Measurements from ENCODE around the gene NOL4L.
A peak's percentile ranks its signal among the peaks of the same experiment; 100 is the strongest.
"Not testable (repeated sequence)": the region's sequence is repeated elsewhere in the genome, so short reads cannot be mapped to it uniquely, and the experiment has no call there.

Gene NOL4L

DNA sequence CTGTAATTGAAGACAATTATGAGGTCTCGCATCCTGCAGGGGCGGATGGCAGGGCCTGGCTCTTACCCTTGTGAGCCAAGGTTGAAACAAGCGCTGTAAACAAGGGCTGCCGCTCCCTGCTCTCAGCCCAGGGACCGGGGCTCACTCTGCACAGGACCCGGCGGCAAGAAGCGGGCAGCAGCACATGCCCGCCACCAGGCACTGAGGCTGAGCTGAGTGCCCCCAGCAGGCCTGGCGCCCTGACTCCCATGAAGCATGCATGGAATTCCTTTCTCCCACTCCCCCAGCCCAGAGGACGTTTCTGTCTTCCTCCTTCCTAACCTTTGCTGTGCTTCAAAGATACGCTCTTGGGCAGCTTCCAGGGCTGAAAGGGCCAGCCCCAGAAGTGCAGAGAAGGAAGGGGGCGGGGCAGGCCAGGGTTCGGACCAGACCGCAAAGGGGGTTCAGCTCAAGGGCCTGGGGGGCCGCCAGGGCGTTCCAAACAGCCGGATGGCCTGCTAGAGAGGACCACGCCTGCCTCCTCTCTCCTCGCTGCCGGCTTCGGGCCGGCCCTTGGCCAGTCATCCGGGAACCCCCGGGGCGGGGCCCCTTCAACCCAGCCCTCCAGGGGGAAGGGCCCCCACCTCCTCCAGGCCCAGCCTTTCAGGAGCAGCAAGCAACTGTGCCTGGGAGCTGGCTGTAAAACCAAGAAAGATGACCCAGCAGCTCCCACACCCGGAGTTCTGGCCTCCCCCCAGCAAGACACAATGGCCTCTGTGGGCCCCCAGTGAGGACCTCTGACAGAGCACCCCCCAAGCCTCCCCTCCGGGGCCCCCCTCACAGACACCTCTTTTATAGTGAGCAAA is 109.9 kb downstream of the NOL4L start:
- peaks cover 39% of the 10 kb centered on the region for H3K4me1 Mint-ChIP-seq
- no peaks in the 10 kb centered on the region for H3K36me3 Mint-ChIP-seq
- no peak overlapping the region for H3K4me3 Mint-ChIP-seq
- ATAC-seq = peak; percentile 62
- H3K9me3 Mint-ChIP-seq = no peaks in the 10 kb centered on the region
- no peaks in the 10 kb centered on the region for H3K27me3 Mint-ChIP-seq
- peak overlapping the region; percentile 69 for H3K27ac Mint-ChIP-seq

- Mint-ChIP-seq H3K36me3 (no peaks in the 10 kb centered on the region), H3K9me3 (no peaks in the 10 kb centered on the region), H3K27ac (no peak overlapping the region), H3K4me1 (peaks cover 39% of the 10 kb centered on the region), H3K27me3 (no peaks in the 10 kb centered on the region), H3K4me3 (no peak overlapping the region)
- no peak for ATAC-seq
Observed at GRCh38 chr20:32474717-32474966, 110.5 kb downstream of the NOL4L start.

DNA sequence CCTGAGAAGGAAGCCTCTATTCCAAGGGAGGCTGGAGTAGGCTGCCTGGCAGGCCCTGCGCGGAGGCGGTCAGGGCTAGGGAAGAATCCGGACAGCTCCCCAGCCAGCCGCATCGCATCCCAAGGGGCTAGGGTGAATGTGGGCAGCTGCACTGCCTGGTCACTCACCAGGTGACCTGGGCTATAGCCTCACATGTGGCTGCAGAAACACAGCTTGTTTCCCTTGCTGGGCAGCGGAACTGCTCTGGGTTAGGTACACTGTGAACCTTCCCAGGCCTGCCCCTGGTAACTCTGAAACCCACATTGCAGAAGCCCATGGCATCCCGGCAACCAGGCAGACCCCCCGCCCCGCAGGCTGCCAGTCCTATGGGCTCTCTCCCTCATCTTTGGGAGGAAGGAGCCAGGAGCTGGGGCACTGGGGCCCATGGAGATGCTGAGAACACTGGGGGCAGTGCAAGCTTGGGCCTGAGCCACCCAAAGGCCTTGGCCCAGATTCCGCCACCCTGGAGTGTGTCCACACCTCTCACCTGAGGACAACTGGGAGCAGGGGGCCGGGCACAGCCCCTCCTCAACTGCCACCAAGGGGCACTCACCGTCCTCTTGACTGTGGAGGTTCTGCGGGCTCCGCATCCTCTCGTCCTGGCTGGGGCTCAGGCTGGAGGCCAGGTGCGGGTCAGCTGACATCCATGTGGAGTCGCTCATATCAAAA is 111.0 kb downstream of the NOL4L start:
- no peak overlapping the region for H3K4me3 Mint-ChIP-seq
- no peaks in the 10 kb centered on the region for H3K36me3 Mint-ChIP-seq
- no peak for ATAC-seq
- peaks cover 35% of the 10 kb centered on the region for H3K4me1 Mint-ChIP-seq
- no peaks in the 10 kb centered on the region for H3K9me3 Mint-ChIP-seq
- H3K27ac Mint-ChIP-seq = peak overlapping the region; percentile 15
- H3K27me3 Mint-ChIP-seq = no peaks in the 10 kb centered on the region

GRCh38 chr20:32473231-32474008 is 111.7 kb downstream of the NOL4L start:
- H3K27ac Mint-ChIP-seq = peak overlapping the region; percentile 15
- H3K9me3 Mint-ChIP-seq = no peaks in the 10 kb centered on the region
- peaks cover 35% of the 10 kb centered on the region for H3K4me1 Mint-ChIP-seq
- ATAC-seq = no peak
- no peaks in the 10 kb centered on the region for H3K27me3 Mint-ChIP-seq
- no peak overlapping the region for H3K4me3 Mint-ChIP-seq
- no peaks in the 10 kb centered on the region for H3K36me3 Mint-ChIP-seq

DNA sequence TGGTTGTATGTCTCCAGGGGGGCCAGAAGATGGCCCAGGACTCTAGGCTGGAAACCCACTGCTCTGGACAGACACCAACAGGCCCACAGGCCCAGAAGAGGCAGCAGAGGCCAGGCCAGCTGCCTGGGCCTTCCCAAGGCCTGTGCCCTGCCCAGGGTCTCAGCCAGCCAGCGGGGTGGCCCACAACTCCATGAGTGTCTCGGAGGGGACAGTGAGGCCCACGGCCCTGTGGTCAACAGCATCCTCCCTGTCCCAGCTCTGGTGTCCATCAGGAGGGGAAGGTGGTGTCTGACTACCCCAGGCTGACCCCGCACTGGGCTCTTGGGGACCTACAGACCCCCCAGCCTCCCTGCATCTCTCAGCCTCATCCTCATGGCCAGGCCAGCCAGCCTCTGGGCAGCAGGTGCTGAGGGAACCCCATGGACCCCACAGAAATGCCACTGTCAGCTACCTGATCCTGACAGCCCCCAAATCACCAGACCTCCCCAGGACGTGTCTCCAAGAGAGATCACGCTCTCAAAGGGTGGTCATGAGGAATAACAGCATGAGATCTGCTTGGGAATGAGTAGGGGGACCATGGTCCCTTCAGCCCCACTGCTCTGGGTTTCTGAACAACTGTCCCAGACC is 112.4 kb downstream of the NOL4L start:
- H3K4me1 Mint-ChIP-seq = peaks cover 39% of the 10 kb centered on the region
- H3K4me3 Mint-ChIP-seq = no peak overlapping the region
- H3K27ac Mint-ChIP-seq = no peak overlapping the region

DNA sequence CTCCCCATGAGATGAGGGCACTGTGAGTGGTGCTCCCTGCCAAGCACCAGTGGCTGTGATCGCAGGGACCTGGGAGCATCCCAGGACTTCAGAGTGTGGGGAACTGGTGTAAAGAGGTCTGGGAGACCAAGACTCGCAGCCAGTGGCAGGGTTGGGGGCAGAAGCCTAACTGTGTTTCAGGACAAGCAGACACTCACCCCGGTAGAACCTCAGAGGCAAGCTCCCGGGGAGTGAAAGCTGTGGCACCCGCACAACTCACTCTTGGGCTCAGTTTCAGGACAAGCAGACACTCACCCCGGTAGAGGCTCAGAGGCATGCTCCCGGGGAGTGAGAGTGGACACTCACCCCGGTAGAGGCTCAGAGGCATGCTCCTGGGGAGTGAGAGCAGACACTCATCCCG is 114.2 kb downstream of the NOL4L start:
- Mint-ChIP-seq H3K27me3 (no peaks in the 10 kb centered on the region), H3K27ac (no peak overlapping the region), H3K4me3 (no peak overlapping the region), H3K4me1 (peaks cover 38% of the 10 kb centered on the region), H3K36me3 (no peaks in the 10 kb centered on the region), H3K9me3 (no peaks in the 10 kb centered on the region)
- no peak for ATAC-seq

More for the DNA sequence above, 112.4 kb downstream of the NOL4L start:
- H3K27me3 Mint-ChIP-seq = no peaks in the 10 kb centered on the region
- H3K9me3 Mint-ChIP-seq = no peaks in the 10 kb centered on the region
- no peaks in the 10 kb centered on the region for H3K36me3 Mint-ChIP-seq
- no peak for ATAC-seq

DNA sequence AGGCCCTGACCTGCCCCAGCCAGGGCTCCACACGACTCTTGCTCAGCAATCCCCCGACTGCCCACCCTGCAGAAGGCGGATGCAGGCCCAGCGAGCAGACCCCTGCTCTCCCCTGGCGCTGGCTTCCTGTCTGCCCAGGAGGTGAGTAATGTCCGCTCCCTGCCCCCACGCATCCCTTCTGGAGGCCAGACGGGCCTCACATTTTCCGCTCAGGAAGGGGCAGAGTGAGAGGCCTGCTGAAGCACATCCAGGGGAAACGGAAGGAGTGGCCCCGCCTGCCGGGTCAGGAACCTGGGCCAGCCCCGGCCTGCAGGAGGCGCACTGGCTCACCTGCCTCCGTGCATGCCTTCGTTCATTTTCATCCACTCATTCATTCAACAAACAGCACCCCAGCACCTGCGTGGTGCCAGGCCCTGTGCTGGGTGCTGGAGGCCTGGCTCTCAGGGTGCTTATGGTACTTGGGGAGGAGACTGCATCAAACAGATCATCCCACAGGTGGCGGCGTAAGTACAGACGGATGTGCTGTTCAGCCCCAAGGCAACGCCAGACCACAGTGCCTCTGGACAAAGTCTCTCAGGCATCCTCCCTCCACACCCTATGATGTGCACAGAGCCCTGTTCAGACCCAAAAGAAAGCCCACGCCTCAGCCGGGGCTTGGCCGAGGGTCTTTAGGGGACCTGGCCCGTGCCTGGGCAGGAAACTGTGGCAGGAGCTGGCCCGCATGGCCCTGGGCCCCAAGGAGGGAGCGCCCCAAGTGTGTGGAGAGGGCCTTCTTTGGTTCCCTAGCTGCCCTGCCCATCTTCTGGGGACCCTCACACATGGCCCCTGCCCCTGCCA is 114.9 kb downstream of the NOL4L start:
- no peak overlapping the region for H3K4me3 Mint-ChIP-seq
- H3K9me3 Mint-ChIP-seq = no peaks in the 10 kb centered on the region
- no peaks in the 10 kb centered on the region for H3K36me3 Mint-ChIP-seq
- peak; percentile 35 for ATAC-seq
- peaks cover 31% of the 10 kb centered on the region for H3K4me1 Mint-ChIP-seq
- H3K27ac Mint-ChIP-seq = peak overlapping the region; percentile 53
- H3K27me3 Mint-ChIP-seq = no peaks in the 10 kb centered on the region

DNA sequence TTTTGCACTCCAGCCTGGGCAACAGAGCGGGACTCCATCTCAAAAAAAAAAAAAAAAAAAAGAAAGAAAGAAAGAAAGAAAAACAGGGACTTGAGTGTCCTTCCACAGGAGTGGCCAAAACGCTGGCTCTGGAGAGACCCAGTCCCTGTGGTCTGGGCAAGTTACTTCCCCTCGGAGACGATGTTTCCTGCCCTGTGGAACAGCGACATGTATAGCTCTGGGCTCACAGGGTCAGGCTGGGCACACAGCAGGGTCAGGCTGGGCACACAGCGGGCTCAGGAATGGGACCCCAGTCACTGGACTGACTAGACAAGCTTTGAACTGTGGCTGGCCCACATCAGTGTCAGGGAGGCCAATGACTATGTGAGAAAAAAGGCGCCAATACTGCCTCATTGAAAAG is 116.3 kb downstream of the NOL4L start:
- H3K4me3 Mint-ChIP-seq = no peak overlapping the region
- no peaks in the 10 kb centered on the region for H3K9me3 Mint-ChIP-seq
- no peaks in the 10 kb centered on the region for H3K36me3 Mint-ChIP-seq
- H3K27me3 Mint-ChIP-seq = no peaks in the 10 kb centered on the region
- peak overlapping the region; percentile 31 for H3K27ac Mint-ChIP-seq
- ATAC-seq = no peak
- H3K4me1 Mint-ChIP-seq = peaks cover 27% of the 10 kb centered on the region

DNA sequence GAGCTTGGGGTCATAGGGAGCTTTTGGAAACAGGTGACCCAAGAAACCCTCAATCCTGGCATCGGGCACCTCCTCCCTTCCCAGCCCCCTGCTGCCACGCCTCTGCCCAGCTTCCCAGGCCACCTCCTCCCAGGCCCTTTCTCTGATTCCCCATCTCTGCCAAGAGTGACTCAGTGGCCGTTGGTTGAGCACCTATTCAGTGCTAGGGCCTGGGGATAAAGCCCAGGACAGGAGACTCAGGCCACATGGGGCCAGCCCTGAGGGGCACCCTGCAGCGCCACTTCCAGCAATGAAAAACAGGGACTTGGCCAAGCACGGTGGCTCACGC is 116.9 kb downstream of the NOL4L start:
- H3K4me1 Mint-ChIP-seq = peaks cover 27% of the 10 kb centered on the region
- H3K36me3 Mint-ChIP-seq = no peaks in the 10 kb centered on the region
- no peak for ATAC-seq
- H3K27me3 Mint-ChIP-seq = no peaks in the 10 kb centered on the region
- no peak overlapping the region for H3K4me3 Mint-ChIP-seq
- no peaks in the 10 kb centered on the region for H3K9me3 Mint-ChIP-seq
- peak overlapping the region; percentile 31 for H3K27ac Mint-ChIP-seq

DNA sequence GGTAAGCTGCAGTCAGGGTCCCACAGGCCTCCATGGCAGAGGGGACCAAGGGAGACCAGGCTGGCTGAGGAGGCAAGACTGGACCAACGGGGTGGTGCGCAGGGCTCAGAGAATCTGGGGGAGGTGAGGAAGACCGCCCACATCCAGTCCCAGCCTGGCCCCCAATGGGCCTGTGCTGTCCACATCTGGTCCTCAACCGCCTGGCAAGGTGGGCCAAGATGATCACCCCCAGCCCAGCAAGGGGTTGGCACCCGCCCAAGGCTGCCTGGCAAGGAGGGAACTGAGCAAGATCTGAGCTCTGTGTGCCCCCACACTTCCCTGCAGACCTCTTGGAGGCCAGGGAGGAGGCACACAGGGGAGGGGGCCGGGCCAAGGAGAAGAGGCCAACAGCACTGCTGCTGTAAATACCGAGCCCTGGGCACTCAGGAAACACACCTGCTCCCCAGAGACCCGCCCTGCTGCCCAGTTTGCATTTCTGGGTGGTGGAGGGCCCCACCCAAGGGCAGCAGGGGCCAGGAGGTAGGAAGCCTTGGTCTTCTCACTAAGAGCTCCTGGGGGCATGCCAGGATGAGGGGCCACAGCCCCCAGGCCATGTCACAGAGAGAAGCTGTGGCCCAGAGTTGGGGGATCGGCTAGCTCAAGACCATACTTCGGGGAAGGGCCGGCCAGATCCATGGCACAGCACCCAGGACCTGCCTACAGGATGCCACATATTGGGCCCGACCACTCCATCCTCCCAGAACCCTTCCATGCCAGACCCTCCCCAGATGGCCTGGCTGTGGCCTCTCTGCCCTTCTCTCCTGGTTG is 117.4 kb downstream of the NOL4L start:
- H3K27me3 Mint-ChIP-seq = no peaks in the 10 kb centered on the region

GRCh38 chr20:32466739-32467505 is 118.2 kb downstream of the NOL4L start:
- ATAC-seq = no peak
- Mint-ChIP-seq H3K4me3 (no peak overlapping the region), H3K27ac (peak overlapping the region; percentile 31), H3K9me3 (no peaks in the 10 kb centered on the region), H3K27me3 (no peaks in the 10 kb centered on the region), H3K36me3 (no peaks in the 10 kb centered on the region), H3K4me1 (peaks cover 27% of the 10 kb centered on the region)

More for the DNA sequence above, 117.4 kb downstream of the NOL4L start:
- no peak overlapping the region for H3K4me3 Mint-ChIP-seq
- H3K4me1 Mint-ChIP-seq = peaks cover 27% of the 10 kb centered on the region
- H3K27ac Mint-ChIP-seq = peak overlapping the region; percentile 31
- peak; percentile 25 for ATAC-seq
- H3K36me3 Mint-ChIP-seq = no peaks in the 10 kb centered on the region
- no peaks in the 10 kb centered on the region for H3K9me3 Mint-ChIP-seq

DNA sequence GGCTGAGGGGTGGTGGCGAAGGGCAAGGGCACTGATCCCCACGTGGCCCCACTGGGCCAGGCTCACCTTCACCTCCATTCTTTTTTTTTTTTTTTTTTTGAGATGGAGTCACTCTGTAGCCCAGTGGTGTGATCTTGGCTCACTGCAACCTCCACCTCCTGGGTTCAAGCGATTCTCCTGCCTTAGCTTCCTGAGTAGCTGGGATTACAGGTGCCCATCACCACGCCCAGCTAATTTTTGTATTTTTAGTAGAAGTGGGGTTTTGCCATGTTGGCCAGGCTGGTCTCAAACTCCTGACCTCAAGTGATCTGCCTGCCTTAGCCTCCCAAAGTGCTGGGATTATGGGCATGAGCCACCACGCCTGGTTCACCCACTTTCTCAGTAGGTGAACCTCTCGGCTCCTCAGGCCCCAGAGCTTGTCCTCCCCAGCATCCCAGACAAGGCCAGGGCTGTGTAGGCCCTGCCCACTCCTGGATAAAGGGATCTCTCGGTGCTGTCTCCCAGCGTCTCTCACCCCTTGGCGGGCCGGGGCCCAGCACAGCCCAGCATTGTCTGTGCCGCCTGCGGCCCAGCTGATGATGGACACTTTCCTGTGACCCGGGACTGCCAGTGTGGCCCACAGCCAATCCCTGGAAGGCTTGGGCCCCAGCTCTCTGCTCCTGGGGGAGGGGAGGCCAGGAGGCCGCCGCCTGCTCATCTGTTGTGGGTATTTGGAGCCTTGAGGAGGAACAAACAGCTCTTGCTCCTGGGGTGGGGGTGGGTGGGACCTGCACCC is 119.0 kb downstream of the NOL4L start:
- not testable (repeated sequence) for H3K9me3 Mint-ChIP-seq, H3K36me3 Mint-ChIP-seq, H3K4me3 Mint-ChIP-seq, H3K27ac Mint-ChIP-seq, ATAC-seq, H3K27me3 Mint-ChIP-seq
- peaks cover 27% of the 10 kb centered on the region for H3K4me1 Mint-ChIP-seq

All from stimulated activated memory B cell treated with anti-CD40 and anti-IgM and Interleukin-4, amounts not matched to agents 10 μg/mL and 1 μg/mL and 100 μg/mL, for 72 hours (primary cell).